GM18517 (cell line): ENCODE data around the gene MAD1L1.
A peak's percentile ranks its signal among the peaks of the same experiment; 100 is the strongest.
"Not testable (repeated sequence)": the region's sequence is repeated elsewhere in the genome, so short reads cannot be mapped to it uniquely, and the experiment has no call there.

Experiments
- ATAC-seq: cut with Tn5 transposase; IDR thresholded peaks from one replicate; pipeline ENCODE4 v1.9.1; 2021; ENCODE audit warnings: mild to moderate bottlenecking, moderate library complexity; ENCODE audit not compliant: unreplicated experiment

Gene MAD1L1

GRCh38 chr7:2075811-2076210 lies 156.9 kb downstream of the MAD1L1 start:
- no peak for ATAC-seq

GRCh38 chr7:2074691-2075090 lies 158.1 kb downstream of the MAD1L1 start:
- no peak for ATAC-seq

- no peak for ATAC-seq
Observed at GRCh38 chr7:2072798-2073197, 159.9 kb downstream of the MAD1L1 start.

- peak; percentile 85 for ATAC-seq
Observed at GRCh38 chr7:2072042-2072441, 160.7 kb downstream of the MAD1L1 start.

- ATAC-seq = no peak
Observed at GRCh38 chr7:2071133-2071832, 161.5 kb downstream of the MAD1L1 start.

GRCh38 chr7:2070151-2070763 lies 162.5 kb downstream of the MAD1L1 start:
- no peak for ATAC-seq

GRCh38 chr7:2069472-2069860 lies 163.3 kb downstream of the MAD1L1 start:
- ATAC-seq = no peak

- no peak for ATAC-seq
Observed at GRCh38 chr7:2068693-2069471, 163.9 kb downstream of the MAD1L1 start.

GRCh38 chr7:2066251-2066919 lies 166.4 kb downstream of the MAD1L1 start:
- no peak for ATAC-seq

- ATAC-seq = no peak
Observed at GRCh38 chr7:2065528-2065927, 167.2 kb downstream of the MAD1L1 start.

GRCh38 chr7:2063563-2064260 lies 169.0 kb downstream of the MAD1L1 start:
- no peak for ATAC-seq

- ATAC-seq = no peak
Observed at GRCh38 chr7:2062648-2063047, 170.1 kb downstream of the MAD1L1 start.

GRCh38 chr7:2060701-2061100 lies 172.0 kb downstream of the MAD1L1 start:
- no peak for ATAC-seq

GRCh38 chr7:2059964-2060700 lies 172.6 kb downstream of the MAD1L1 start:
- no peak for ATAC-seq

- not testable (repeated sequence) for ATAC-seq
Observed at GRCh38 chr7:2058246-2058645, 174.5 kb downstream of the MAD1L1 start.

GRCh38 chr7:2055956-2056355 lies 176.8 kb downstream of the MAD1L1 start:
- no peak for ATAC-seq

GRCh38 chr7:2054927-2055326 lies 177.8 kb downstream of the MAD1L1 start:
- ATAC-seq = no peak

- no peak for ATAC-seq
Observed at GRCh38 chr7:2053395-2053794, 179.3 kb downstream of the MAD1L1 start.

- no peak for ATAC-seq
Observed at GRCh38 chr7:2052657-2053048, 180.1 kb downstream of the MAD1L1 start.
